GM12878 (cell line): ENCODE measurements around the gene ACAP2. TPM values are rescaled to one million over a fixed set of nuclear protein-coding genes. Genes with fewer than 3 reads are reported as not detected.

Source experiments
- ATAC-seq: fragments of 200-7000 bp; cut with Tn5 transposase; 3 replicates; pipeline ENCODE4 v1.9.1; 2020; ENCODE audit warnings: mild to moderate bottlenecking, moderate library complexity
- BruUV-seq: library from RNA; stranded (reverse); fragments of 400-500 nt; replicated peaks from 2 replicates; lab custom pipeline; 2021; lab: Mats Ljungman, UMichigan
- CTCF ChIA-PET: fragments of 300-600 bp; sonication (Branson Sonifier 250); formaldehyde crosslinking; extraction: SDS; loops from one replicate; lab custom pipeline; 2021; ENCODE audit warnings: inconsistent platforms; lab: Yijun Ruan, JAX
- POLR2A ChIA-PET: fragments of 350-600 bp; formaldehyde crosslinking; extraction: SDS; loops from one replicate; lab custom pipeline; 2021; ENCODE audit warnings: inconsistent platforms; lab: Charles Lee
- RAD21 ChIA-PET: fragments of 300-600 bp; sonication (Branson Sonifier 250); formaldehyde crosslinking; loops from one replicate; lab custom pipeline; 2023; ENCODE audit warnings: antibody characterized with exemption; ENCODE audit not compliant: unreplicated experiment; lab: Charles Lee
- SMC1A ChIA-PET: fragments of 300-600 bp; sonication (Branson Sonifier 250); formaldehyde crosslinking; loops from one replicate; lab custom pipeline; 2023; ENCODE audit not compliant: unreplicated experiment, uncharacterized antibody; lab: Charles Lee
- DNase-seq: peaks from one replicate; pipeline ENCODE4 v3.0.0-alpha.2; 2011; ENCODE audit warnings: low read depth, low spot score
- FAIRE-seq: peaks from 3 replicates; lab custom pipeline; 2011; peaks lifted over from hg19 to GRCh38; lab: Jason Lieb, UNC
- H2AFZ ChIP-seq: 2 replicates; pipeline ENCODE4 v1.6.0; 2011; ENCODE audit warnings: low read depth, low read length, control low read depth; ENCODE audit not compliant: control insufficient read depth
- H3K27ac ChIP-seq: 2 replicates; pipeline ENCODE4 v1.5.1; 2011; ENCODE audit warnings: control low read depth; ENCODE audit not compliant: control insufficient read depth, insufficient read depth
- H3K27me3 ChIP-seq, 2 experiments: replicated peaks in 1 of 2; 2 replicates each; pipeline versions ENCODE4 v1.6.0 to v1.6.1; 2011; ENCODE audit warnings: low read length in 1 of 2; ENCODE audit not compliant: control insufficient read depth in 2 of 2, insufficient read depth in 2 of 2
- H3K36me3 ChIP-seq, 2 experiments: 2 replicates each; pipeline ENCODE4 v1.5.1; 2011; ENCODE audit warnings: low read length in 1 of 2; ENCODE audit not compliant: control insufficient read depth in 2 of 2, insufficient read depth in 2 of 2
- H3K4me1 ChIP-seq: 2 replicates; pipeline ENCODE4 v1.6.1; 2011; ENCODE audit warnings: mild to moderate bottlenecking, low read length, moderate library complexity, mixed read lengths; ENCODE audit not compliant: control insufficient read depth, insufficient read depth
- H3K4me2 ChIP-seq: 2 replicates; pipeline ENCODE4 v1.6.0; 2011; ENCODE audit warnings: control low read depth; ENCODE audit not compliant: control insufficient read depth, insufficient read depth
- H3K4me3 ChIP-seq: fragments of 200-600 bp; sonication (generic); 2 replicates; pipeline ENCODE4 v1.5.1; 2016
- H3K79me2 ChIP-seq: 2 replicates; pipeline ENCODE4 v1.6.0; 2011; ENCODE audit warnings: low read length; ENCODE audit not compliant: control insufficient read depth, insufficient read depth
- H3K9ac ChIP-seq: 2 replicates; pipeline ENCODE4 v1.8.0; 2011; ENCODE audit warnings: low read length, control low read depth, mixed read lengths; ENCODE audit not compliant: control insufficient read depth, insufficient read depth
- H3K9me3 ChIP-seq: replicated peaks from 3 replicates; pipeline ENCODE4 v1.5.1; 2011; ENCODE audit warnings: mild to moderate bottlenecking, low read length; ENCODE audit not compliant: control insufficient read depth, insufficient read depth
- H4K20me1 ChIP-seq: 2 replicates; pipeline ENCODE4 v1.6.0; 2011; ENCODE audit not compliant: control insufficient read depth, insufficient read depth
- BRCA1 ChIP-seq: IDR thresholded peaks from 2 replicates; pipeline ENCODE4 v1.6.1; 2011; ENCODE audit warnings: low read depth, low read length, improper control_type of control experiment
- CBX3 ChIP-seq: fragments of 200-600 bp; sonication (generic); IDR thresholded peaks from 2 replicates; pipeline ENCODE4 v1.6.1; 2016; ENCODE audit warnings: low read depth, borderline replicate concordance
- ETV6 ChIP-seq, 2 experiments: fragments of 450-650 bp in 1 of 2; IDR thresholded peaks in 1 of 2; conservative IDR thresholded peaks in 1 of 2; 2 replicates each; pipeline ENCODE4 v1.6.1; 2014; ENCODE audit warnings: antibody characterized with exemption in 1 of 2, borderline replicate concordance in 1 of 2, low read depth in 1 of 2, mild to moderate bottlenecking in 1 of 2, moderate library complexity in 1 of 2
- EZH2 ChIP-seq: IDR thresholded peaks from 2 replicates; pipeline ENCODE4 v1.6.1; 2012; ENCODE audit warnings: low read depth, mild to moderate bottlenecking, control low read depth, inconsistent platforms, low read length, borderline replicate concordance; ENCODE audit not compliant: control insufficient read depth
- HCFC1 ChIP-seq: fragments of 150-350 bp; IDR thresholded peaks from 2 replicates; pipeline ENCODE4 v1.6.1; 2014; ENCODE audit warnings: low read length
- MAX ChIP-seq: IDR thresholded peaks from 2 replicates; pipeline ENCODE4 v1.6.1; 2012; ENCODE audit warnings: low read depth, low read length, improper control_type of control experiment
- NFYB ChIP-seq: IDR thresholded peaks from 2 replicates; pipeline ENCODE4 v1.6.1; 2011; ENCODE audit warnings: low read depth, mild to moderate bottlenecking, low read length, improper control_type of control experiment, moderate library complexity; ENCODE audit not compliant: insufficient read depth
- NR2C2 ChIP-seq: IDR thresholded peaks from 2 replicates; pipeline ENCODE4 v1.6.1; 2011; ENCODE audit warnings: borderline replicate concordance, low read depth; ENCODE audit not compliant: control insufficient read depth, insufficient read length
- PAX8 ChIP-seq: fragments of 450-650 bp; IDR thresholded peaks from 2 replicates; pipeline ENCODE4 v1.6.1; 2017; ENCODE audit warnings: mild to moderate bottlenecking, moderate library complexity
- POLR2A ChIP-seq: IDR thresholded peaks from 2 replicates; pipeline ENCODE4 v1.6.1; 2011; ENCODE audit warnings: low read depth, mild to moderate bottlenecking, low read length
- RAD21 ChIP-seq: IDR thresholded peaks from 2 replicates; pipeline ENCODE4 v1.6.1; 2011; ENCODE audit warnings: mild to moderate bottlenecking, low read depth, low read length, moderate library complexity; ENCODE audit not compliant: insufficient read depth
- SP1 ChIP-seq: IDR thresholded peaks from one replicate; pipeline ENCODE4 v1.6.1; 2011; ENCODE audit warnings: low read depth, low read length
- SUZ12 ChIP-seq: fragments of 200-600 bp; sonication (generic); IDR thresholded peaks from one replicate; pipeline ENCODE4 v1.6.1; 2018; ENCODE audit warnings: antibody characterized with exemption, mild to moderate bottlenecking; ENCODE audit not compliant: unreplicated experiment
- TCF12 ChIP-seq: IDR thresholded peaks from 2 replicates; pipeline ENCODE4 v1.6.1; 2011; ENCODE audit warnings: low read depth, mild to moderate bottlenecking, low read length
- USF1 ChIP-seq: IDR thresholded peaks from 2 replicates; pipeline ENCODE4 v1.6.1; 2011; ENCODE audit warnings: borderline replicate concordance, low read depth, mild to moderate bottlenecking, moderate library complexity, mixed read lengths, low read length; ENCODE audit not compliant: insufficient read depth; ENCODE audit errors: extremely low read length
- USF2 ChIP-seq: IDR thresholded peaks from 2 replicates; pipeline ENCODE4 v1.6.1; 2011; ENCODE audit warnings: low read depth, low read length, improper control_type of control experiment, borderline replicate concordance
- ZBED1 ChIP-seq: IDR thresholded peaks from 2 replicates; pipeline ENCODE4 v1.6.1; 2016; ENCODE audit warnings: borderline replicate concordance
- ZNF207 ChIP-seq: fragments of 450-650 bp; IDR thresholded peaks from 2 replicates; pipeline ENCODE4 v1.6.1; 2014; ENCODE audit warnings: antibody characterized with exemption, mild to moderate bottlenecking, borderline replicate concordance
- ZNF622 ChIP-seq: fragments of 450-650 bp; IDR thresholded peaks from 2 replicates; pipeline ENCODE4 v1.6.1; 2017; ENCODE audit warnings: mild to moderate bottlenecking, inconsistent platforms
- WGBS: methylation state at CpG from one replicate; pipeline ENCODE4 v1.1.6; 2016; ENCODE audit warnings: low lambda C conversion rate; ENCODE audit not compliant: insufficient replicate concordance, insufficient coverage; ENCODE audit errors: missing lambda C conversion rate; 5-methylcytosine and 5-hydroxymethylcytosine counted together
- in situ Hi-C: fragments of 300-500 bp; cut with MboI; formaldehyde crosslinking; loops from 9 replicates; pipeline ENCODE4 v1.14.3; 2018; ENCODE audit warnings: mixed read lengths
- intact Hi-C: fragments of 100-400 bp; cut with micrococcal nuclease; formaldehyde crosslinking; loops from one replicate; pipeline ENCODE4 v1.14.2; 2022; ENCODE audit not compliant: unreplicated experiment
- polyA plus RNA-seq, 11 experiments: library from polyadenylated mRNA; depleted of rRNA in 4 of 11; unstranded in 6 of 11; stranded (reverse) in 5 of 11; fragments of >200 nt; fragmentation: Nextera tagmentation in 4 of 11; fragmentation: Illumina TruSeq in 1 of 11; extraction: Ambion mirVana in 4 of 11; extraction: Trizol in 1 of 11; gene quantifications; 1 replicate in 1 of 11; 2 replicates in 10 of 11; pipeline versions ENCODE4 v1.2.1 to v1.2.3, GENCODE V29; 2011 to 2016; ENCODE audit warnings: inconsistent platforms in 2 of 11, missing spikeins in 2 of 11, low read depth in 1 of 11
- total RNA-seq, 4 experiments: library from RNA; depleted of rRNA in 3 of 4; stranded (reverse); fragments of >200 nt in 3 of 4; fragmentation: Illumina TruSeq in 1 of 4; extraction: Trizol in 1 of 4; gene quantifications; 2 replicates each; pipeline versions ENCODE4 v1.2.1 to v1.2.3, GENCODE V29; 2013 to 2021
- TF ChIP-seq, protein P1 (sequence below): fragments of 450-650 bp; IDR thresholded peaks from 2 replicates; pipeline ENCODE4 v1.6.1; 2017; ENCODE audit warnings: antibody characterized with exemption, mild to moderate bottlenecking, moderate library complexity

The ACAP2 gene
- total and polyA plus RNA-seq, 10 of the 15 experiments (the other 5 are each of a cell fraction or from before 2014, with no cell fraction given) = 7.1 to 53.8 (median 35.7) TPM

- Histone ChIP-seq H3K79me2 (peaks cover 80% of the 10 kb centered on the region), H3K9ac (no peak overlapping the region), H2AFZ (no peak overlapping the region), H3K4me2 (peak overlapping the region; percentile 61), H3K36me3 (no peaks in the 10 kb centered on the region), H3K4me1 (peaks cover under 1% of the 10 kb centered on the region; the same call in 1 of the 2 replicates), H3K9me3 (no peaks in the 10 kb centered on the region; the same call in 2 of the 3 replicates), H3K4me3 (no peak overlapping the region), H3K27me3 (no peaks in the 10 kb centered on the region), H4K20me1 (no peaks in the 10 kb centered on the region), H3K27ac (no peak overlapping the region)
- BruUV-seq = no TSS peak
- POLR2A ChIA-PET = no interaction called here
- SMC1A ChIA-PET = no interaction called here
- WGBS = 94% methylated on average over 2 of the region's 2 CpGs
- intact Hi-C loops (no loop called here), in situ Hi-C loops (no loop called here)
- TF ChIP-seq NR2C2 (no peak), MAX (no peak), ZNF622 (no peak), PAX8 (no peak), HCFC1 (no peak), TCF12 (no peak), ZNF207 (no peak), BRCA1 (no peak), SUZ12 (no peak), EZH2 (no peak), RAD21 (no peak), ETV6 (conservative IDR thresholded peaks at IDR 0.05 in 1 of 2, IDR thresholded peaks at IDR 0.05 in 1 of 2; ENCODE audit: borderline replicate concordance in 1 of 2, low read depth in 1 of 2) (no peak), USF1 (no peak), CBX3 (no peak), SP1 (no peak), ZBED1 (no peak), POLR2A (no peak), USF2 (no peak), NFYB (no peak)
- TF ChIP-seq, protein P1, sequence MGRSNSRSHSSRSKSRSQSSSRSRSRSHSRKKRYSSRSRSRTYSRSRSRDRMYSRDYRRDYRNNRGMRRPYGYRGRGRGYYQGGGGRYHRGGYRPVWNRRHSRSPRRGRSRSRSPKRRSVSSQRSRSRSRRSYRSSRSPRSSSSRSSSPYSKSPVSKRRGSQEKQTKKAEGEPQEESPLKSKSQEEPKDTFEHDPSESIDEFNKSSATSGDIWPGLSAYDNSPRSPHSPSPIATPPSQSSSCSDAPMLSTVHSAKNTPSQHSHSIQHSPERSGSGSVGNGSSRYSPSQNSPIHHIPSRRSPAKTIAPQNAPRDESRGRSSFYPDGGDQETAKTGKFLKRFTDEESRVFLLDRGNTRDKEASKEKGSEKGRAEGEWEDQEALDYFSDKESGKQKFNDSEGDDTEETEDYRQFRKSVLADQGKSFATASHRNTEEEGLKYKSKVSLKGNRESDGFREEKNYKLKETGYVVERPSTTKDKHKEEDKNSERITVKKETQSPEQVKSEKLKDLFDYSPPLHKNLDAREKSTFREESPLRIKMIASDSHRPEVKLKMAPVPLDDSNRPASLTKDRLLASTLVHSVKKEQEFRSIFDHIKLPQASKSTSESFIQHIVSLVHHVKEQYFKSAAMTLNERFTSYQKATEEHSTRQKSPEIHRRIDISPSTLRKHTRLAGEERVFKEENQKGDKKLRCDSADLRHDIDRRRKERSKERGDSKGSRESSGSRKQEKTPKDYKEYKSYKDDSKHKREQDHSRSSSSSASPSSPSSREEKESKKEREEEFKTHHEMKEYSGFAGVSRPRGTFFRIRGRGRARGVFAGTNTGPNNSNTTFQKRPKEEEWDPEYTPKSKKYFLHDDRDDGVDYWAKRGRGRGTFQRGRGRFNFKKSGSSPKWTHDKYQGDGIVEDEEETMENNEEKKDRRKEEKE = no peak
- no peak for FAIRE-seq
- RAD21 ChIA-PET = interaction anchor here (4.9 kb wide), 1 partner anchor 43 kb away, joined by 39 read pairs; no protein-coding TSS in a partner anchor
- ATAC-seq = no peak
- no peak for DNase-seq
- CTCF ChIA-PET = no interaction called here
Measured at GRCh38 chr3:195438371-195438770, 4.4 kb downstream of the ACAP2 start.
